Transverse colon (tissue), 4 donors: ENCODE data around the gene ULBP2.
A peak's percentile ranks its signal among the peaks of the same experiment; 100 is the strongest.
"Not testable (repeated sequence)": the region's sequence is repeated elsewhere in the genome, so short reads cannot be mapped to it uniquely, and the experiment has no call there.

Experiments
- EP300 ChIP-seq: sonication (generic); formaldehyde crosslinking; IDR thresholded peaks from one replicate; pipeline ENCODE4 v1.6.1; 2017; ENCODE audit warnings: antibody characterized with exemption, low read depth
- POLR2AphosphoS5 ChIP-seq, 3 donors: sonication (generic); formaldehyde crosslinking; IDR thresholded peaks; one replicate each; pipeline ENCODE4 v1.6.1; 2016; ENCODE audit warnings: antibody characterized with exemption in 3 of 3
- TF ChIP-seq, protein P1 (sequence below), 5 experiments: fragments of 200-600 bp in 3 of 5; fragments of 450-650 bp in 2 of 5; sonication (generic) in 3 of 5; IDR thresholded peaks; 1 replicate in 2 of 5; 2 replicates in 3 of 5; pipeline ENCODE4 v1.5.1; 2016 to 2017; ENCODE audit warnings: antibody characterized with exemption in 5 of 5, inconsistent platforms in 3 of 5, mild to moderate bottlenecking in 2 of 5, moderate library complexity in 1 of 5

DNA sequence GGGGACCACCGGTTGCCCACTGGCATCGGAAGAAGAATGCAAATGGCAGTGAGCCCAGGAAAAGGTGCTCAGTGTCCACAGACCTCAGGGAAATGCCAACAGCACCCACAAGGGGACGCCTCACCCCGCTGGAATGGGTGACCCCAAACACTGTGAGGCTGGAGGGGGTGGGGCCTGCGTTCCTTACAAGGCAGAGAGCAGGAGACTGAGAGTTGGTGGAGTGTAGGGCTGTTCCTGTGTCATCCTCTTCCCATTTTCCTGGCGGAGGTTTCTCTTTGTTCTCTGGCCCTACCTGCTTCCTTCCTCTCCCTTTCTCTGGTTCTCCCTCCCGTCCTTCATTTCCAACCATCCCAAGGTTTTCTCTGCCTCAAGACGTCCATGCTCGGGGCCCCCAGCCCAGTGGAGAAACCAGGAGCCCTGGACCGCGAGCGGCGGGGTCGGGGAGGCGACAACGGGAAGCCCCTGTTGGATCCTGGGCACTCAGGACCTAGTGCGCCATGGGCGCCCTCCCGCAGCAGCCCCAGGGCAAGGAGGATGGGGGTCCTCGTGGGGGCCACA lies 3.7 kb upstream of the ULBP2 start:
- TF ChIP-seq EP300; POLR2AphosphoS5 (IDR thresholded peaks at IDR 0.05): not testable (repeated sequence)
- TF ChIP-seq, protein P1, sequence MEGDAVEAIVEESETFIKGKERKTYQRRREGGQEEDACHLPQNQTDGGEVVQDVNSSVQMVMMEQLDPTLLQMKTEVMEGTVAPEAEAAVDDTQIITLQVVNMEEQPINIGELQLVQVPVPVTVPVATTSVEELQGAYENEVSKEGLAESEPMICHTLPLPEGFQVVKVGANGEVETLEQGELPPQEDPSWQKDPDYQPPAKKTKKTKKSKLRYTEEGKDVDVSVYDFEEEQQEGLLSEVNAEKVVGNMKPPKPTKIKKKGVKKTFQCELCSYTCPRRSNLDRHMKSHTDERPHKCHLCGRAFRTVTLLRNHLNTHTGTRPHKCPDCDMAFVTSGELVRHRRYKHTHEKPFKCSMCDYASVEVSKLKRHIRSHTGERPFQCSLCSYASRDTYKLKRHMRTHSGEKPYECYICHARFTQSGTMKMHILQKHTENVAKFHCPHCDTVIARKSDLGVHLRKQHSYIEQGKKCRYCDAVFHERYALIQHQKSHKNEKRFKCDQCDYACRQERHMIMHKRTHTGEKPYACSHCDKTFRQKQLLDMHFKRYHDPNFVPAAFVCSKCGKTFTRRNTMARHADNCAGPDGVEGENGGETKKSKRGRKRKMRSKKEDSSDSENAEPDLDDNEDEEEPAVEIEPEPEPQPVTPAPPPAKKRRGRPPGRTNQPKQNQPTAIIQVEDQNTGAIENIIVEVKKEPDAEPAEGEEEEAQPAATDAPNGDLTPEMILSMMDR (IDR thresholded peaks at IDR 0.05) = peak in 2 of 5 experiments; percentile 3 to 9
